Measurements from ENCODE around the gene FBXO39. TPM values are rescaled to one million over a fixed set of nuclear protein-coding genes. Genes with fewer than 3 reads are reported as not detected.

Gene FBXO39
- total RNA-seq, 3 donors from 2014 or later (not counting 1 experiment from before 2014, with no cell fraction given), result 0.40 to 0.72 (median 0.43) TPM

DNA sequence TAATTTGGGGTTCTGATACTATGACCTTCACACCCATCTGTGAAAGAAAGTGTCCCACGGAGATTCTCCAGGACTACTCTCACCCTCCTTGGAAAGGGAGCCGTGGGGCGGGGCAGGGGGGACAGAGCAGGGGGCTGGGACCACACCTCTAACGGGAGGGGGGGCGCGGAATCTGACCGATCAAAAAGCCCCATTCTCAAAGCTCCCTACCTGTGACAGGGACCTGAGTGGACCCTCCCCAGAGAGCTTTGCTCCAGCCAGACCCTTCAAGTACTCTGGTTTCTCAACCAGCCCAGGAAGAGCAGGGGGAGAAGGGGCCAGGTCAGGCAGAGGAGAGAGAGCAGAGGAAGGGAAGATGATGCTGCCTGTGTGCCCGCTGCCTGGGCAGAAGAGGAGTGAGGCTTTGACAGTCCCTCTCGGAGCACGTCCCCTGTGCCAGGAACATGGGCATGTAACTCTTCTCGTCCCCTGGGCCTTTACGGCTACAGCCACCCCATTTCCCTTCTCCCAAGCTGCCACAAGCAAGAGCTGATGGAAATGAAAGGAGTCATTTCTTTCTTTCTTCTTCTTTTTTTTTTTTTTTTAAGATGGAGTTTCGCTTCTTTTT is 19.5 kb upstream of the FBXO39 start:
- H3K27me3 ChIP-seq (ENCODE audit: control insufficient read depth, insufficient read depth, low read length), result no peaks in the 10 kb centered on the region
- peaks cover 4% of the 10 kb centered on the region for H3K36me3 Mint-ChIP-seq
- H3K27ac Mint-ChIP-seq, result peak overlapping the region; percentile 91 to 97
- H3K9me3 Mint-ChIP-seq, result no peaks in the 10 kb centered on the region
- peaks cover 62 to 69% of the 10 kb centered on the region in 2 donors for H3K4me1 Mint-ChIP-seq
- H3K4me3 Mint-ChIP-seq, result peak overlapping the region; percentile 99
- H3K27ac ChIP-seq (ENCODE audit: low read length), result peak overlapping the region; percentile 85
- intact Hi-C loops (cut with micrococcal nuclease), result loop anchor here (10.0 kb wide), 1 partner anchor 258 kb away; the partner anchor contains the start of gene RNASEK
- DNase-seq, result peak in 1 of 2 donors; percentile 29
- no peaks in the 10 kb centered on the region for H3K9me3 ChIP-seq (ENCODE audit: control insufficient read depth, insufficient read depth, low read length)
- TF ChIP-seq, protein P1, sequence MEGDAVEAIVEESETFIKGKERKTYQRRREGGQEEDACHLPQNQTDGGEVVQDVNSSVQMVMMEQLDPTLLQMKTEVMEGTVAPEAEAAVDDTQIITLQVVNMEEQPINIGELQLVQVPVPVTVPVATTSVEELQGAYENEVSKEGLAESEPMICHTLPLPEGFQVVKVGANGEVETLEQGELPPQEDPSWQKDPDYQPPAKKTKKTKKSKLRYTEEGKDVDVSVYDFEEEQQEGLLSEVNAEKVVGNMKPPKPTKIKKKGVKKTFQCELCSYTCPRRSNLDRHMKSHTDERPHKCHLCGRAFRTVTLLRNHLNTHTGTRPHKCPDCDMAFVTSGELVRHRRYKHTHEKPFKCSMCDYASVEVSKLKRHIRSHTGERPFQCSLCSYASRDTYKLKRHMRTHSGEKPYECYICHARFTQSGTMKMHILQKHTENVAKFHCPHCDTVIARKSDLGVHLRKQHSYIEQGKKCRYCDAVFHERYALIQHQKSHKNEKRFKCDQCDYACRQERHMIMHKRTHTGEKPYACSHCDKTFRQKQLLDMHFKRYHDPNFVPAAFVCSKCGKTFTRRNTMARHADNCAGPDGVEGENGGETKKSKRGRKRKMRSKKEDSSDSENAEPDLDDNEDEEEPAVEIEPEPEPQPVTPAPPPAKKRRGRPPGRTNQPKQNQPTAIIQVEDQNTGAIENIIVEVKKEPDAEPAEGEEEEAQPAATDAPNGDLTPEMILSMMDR (IDR thresholded peaks at IDR 0.05), result no peak
- peaks cover 32% of the 10 kb centered on the region for H3K36me3 ChIP-seq (ENCODE audit: control insufficient read depth, insufficient read depth, low read length)
- WGBS (ENCODE audit: insufficient coverage), result 8% methylated on average over 10 of the region's 13 CpGs
- H3K4me1 ChIP-seq (ENCODE audit: control insufficient read depth, insufficient read depth, low read length), result peaks cover 62% of the 10 kb centered on the region
- no peaks in the 10 kb centered on the region for H3K27me3 Mint-ChIP-seq (ENCODE audit: low read depth in 2 of 2)
- ATAC-seq, result no peak
- H3K4me3 ChIP-seq (ENCODE audit: low read length), result peak overlapping the region; percentile 60

GRCh38 chr17:6757747-6758146 is 18.3 kb upstream of the FBXO39 start:
- Mint-ChIP-seq H3K27ac (peak overlapping the region; percentile 91 to 97), H3K9me3 (no peaks in the 10 kb centered on the region), H3K36me3 (peaks cover 11% of the 10 kb centered on the region), H3K4me1 (peaks cover 60% of the 10 kb centered on the region in 2 donors), H3K4me3 (peak overlapping the region; percentile 68), H3K27me3 (ENCODE audit: low read depth in 2 of 2) (no peaks in the 10 kb centered on the region)
- no peak overlapping the region for H3K27ac ChIP-seq (ENCODE audit: low read length)
- no peaks in the 10 kb centered on the region for H3K9me3 ChIP-seq (ENCODE audit: control insufficient read depth, insufficient read depth, low read length)
- H3K4me1 ChIP-seq (ENCODE audit: control insufficient read depth, insufficient read depth, low read length), result peaks cover 57% of the 10 kb centered on the region
- H3K27me3 ChIP-seq (ENCODE audit: control insufficient read depth, insufficient read depth, low read length), result no peaks in the 10 kb centered on the region
- H3K36me3 ChIP-seq (ENCODE audit: control insufficient read depth, insufficient read depth, low read length), result peaks cover 44% of the 10 kb centered on the region
- no peak for DNase-seq
- intact Hi-C loops (cut with micrococcal nuclease), result loop anchor here (10.0 kb wide), 1 partner anchor 257 kb away; the partner anchor contains the start of gene RNASEK
- no peak for ATAC-seq
- WGBS (ENCODE audit: insufficient coverage), result 97% methylated on average over 2 of the region's 2 CpGs
- no peak overlapping the region for H3K4me3 ChIP-seq (ENCODE audit: low read length)
- TF ChIP-seq, protein P1 (IDR thresholded peaks at IDR 0.05), result no peak

GRCh38 chr17:6761779-6762178 is 14.2 kb upstream of the FBXO39 start:
- H3K27ac ChIP-seq (ENCODE audit: low read length), result no peak overlapping the region
- no peak overlapping the region for H3K4me3 ChIP-seq (ENCODE audit: low read length)
- peaks cover 0 to 2% of the 10 kb centered on the region in 2 donors for H3K9me3 Mint-ChIP-seq
- TF ChIP-seq, protein P1 (IDR thresholded peaks at IDR 0.05), result no peak
- H3K4me3 Mint-ChIP-seq, result no peak overlapping the region
- intact Hi-C loops (cut with micrococcal nuclease), result no loop called here
- no peaks in the 10 kb centered on the region for H3K27me3 Mint-ChIP-seq (ENCODE audit: low read depth in 2 of 2)
- DNase-seq (no peak), ATAC-seq (no peak)
- H3K36me3 ChIP-seq (ENCODE audit: control insufficient read depth, insufficient read depth, low read length), result peaks cover 78% of the 10 kb centered on the region
- H3K4me1 ChIP-seq (ENCODE audit: control insufficient read depth, insufficient read depth, low read length), result peaks cover 21% of the 10 kb centered on the region
- H3K4me1 Mint-ChIP-seq, result peaks cover 29 to 39% of the 10 kb centered on the region in 2 donors
- 96% methylated on average over 8 of the region's 8 CpGs for WGBS (ENCODE audit: insufficient coverage)
- no peaks in the 10 kb centered on the region for H3K9me3 ChIP-seq (ENCODE audit: control insufficient read depth, insufficient read depth, low read length)
- no peak overlapping the region for H3K27ac Mint-ChIP-seq
- H3K27me3 ChIP-seq (ENCODE audit: control insufficient read depth, insufficient read depth, low read length), result no peaks in the 10 kb centered on the region
- peaks cover 38% of the 10 kb centered on the region for H3K36me3 Mint-ChIP-seq
